ENCODE measurements around the gene NMBR.
"Not testable (repeated sequence)": the region's sequence is repeated elsewhere in the genome, so short reads cannot be mapped to it uniquely, and the experiment has no call there.

The NMBR gene

GRCh38 chr6:142146828-142147662 is at the start of gene NMBR, which contains the start of gene VTA1:
NMBR (minus strand) TSS chr6:142147122; CDS start chr6:142088658, 58,464 bp downstream.
VTA1 (plus strand) TSS chr6:142147263; CDS start chr6:142147288, 25 bp downstream.
- peak; percentile 97 to 100 (median 99) for DNase-seq

GRCh38 chr6:142195862-142196541 is 49.1 kb upstream of the NMBR start:
- no peak for DNase-seq

GRCh38 chr6:142193621-142194020 is 46.7 kb upstream of the NMBR start:
- DNase-seq, result no peak

GRCh38 chr6:142192343-142192742 is 45.4 kb upstream of the NMBR start:
- DNase-seq, result no peak

GRCh38 chr6:142189057-142189456 is 42.1 kb upstream of the NMBR start:
- DNase-seq, result no peak

- not testable (repeated sequence) for DNase-seq
Observed at GRCh38 chr6:142188341-142188740, 41.4 kb upstream of the NMBR start.

GRCh38 chr6:142187209-142187608 is 40.3 kb upstream of the NMBR start:
- peak; percentile 12 to 80 (median 43) for DNase-seq

- DNase-seq, result no peak
Observed at GRCh38 chr6:142185641-142186040, 38.7 kb upstream of the NMBR start.

- DNase-seq, result no peak
Observed at GRCh38 chr6:142184307-142184706, 37.4 kb upstream of the NMBR start.

- DNase-seq, result no peak
Observed at GRCh38 chr6:142183351-142183750, 36.4 kb upstream of the NMBR start.

- DNase-seq, result no peak
Observed at GRCh38 chr6:142182004-142182403, 35.1 kb upstream of the NMBR start.

GRCh38 chr6:142178129-142178528 is 31.2 kb upstream of the NMBR start:
- no peak for DNase-seq

GRCh38 chr6:142174703-142175102 is 27.8 kb upstream of the NMBR start:
- no peak for DNase-seq

- no peak for DNase-seq
Observed at GRCh38 chr6:142173980-142174379, 27.1 kb upstream of the NMBR start.

- no peak for DNase-seq
Observed at GRCh38 chr6:142172758-142173157, 25.8 kb upstream of the NMBR start.

- DNase-seq, result no peak
Observed at GRCh38 chr6:142171351-142171750, 24.4 kb upstream of the NMBR start.

- no peak for DNase-seq
Observed at GRCh38 chr6:142167486-142167885, 20.6 kb upstream of the NMBR start.

GRCh38 chr6:142167071-142167470 is 20.1 kb upstream of the NMBR start:
- no peak for DNase-seq

GRCh38 chr6:142165227-142165626 is 18.3 kb upstream of the NMBR start:
- no peak for DNase-seq

GRCh38 chr6:142162780-142163179 is 15.9 kb upstream of the NMBR start:
- DNase-seq, result peak in 1 of 3 experiments; percentile 25

GRCh38 chr6:142156758-142157068 is 9.8 kb upstream of the NMBR start:
- DNase-seq, result not testable (repeated sequence)

GRCh38 chr6:142155895-142156757 is 9.2 kb upstream of the NMBR start:
- peak in 2 of 3 experiments; percentile 36 to 64 for DNase-seq

GRCh38 chr6:142155091-142155490 is 8.2 kb upstream of the NMBR start:
- no peak for DNase-seq
